ENCODE results near the gene CRIM1.

DNA sequence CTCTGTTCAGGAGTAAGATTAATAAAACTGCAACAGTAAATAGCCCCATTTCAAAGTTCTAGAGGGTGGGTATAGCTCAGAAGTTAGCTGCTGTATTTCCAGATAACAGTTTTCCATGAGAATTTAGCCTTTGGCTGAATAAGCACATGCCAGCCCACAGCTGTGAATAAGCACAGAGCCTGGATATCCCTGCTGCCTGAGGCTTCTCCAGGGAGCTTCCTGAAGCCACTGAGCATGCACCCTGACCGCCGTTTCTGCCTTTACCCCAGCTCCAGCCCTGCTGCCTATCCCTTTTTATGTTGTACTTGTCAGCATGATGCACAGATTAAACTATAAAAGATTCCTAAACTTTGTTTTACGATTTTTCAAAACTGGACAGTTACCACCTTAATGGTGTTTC is 157.1 kb downstream of the CRIM1 start:
- TF ChIP-seq CTCF (IDR thresholded peaks at IDR 0.05; ENCODE audit: borderline replicate concordance, extremely low read depth, low read length, poor library complexity, severe bottlenecking) (no peak), EZH2 (IDR thresholded peaks at IDR 0.05; ENCODE audit: borderline replicate concordance, low read depth, low read length, severe bottlenecking) (no peak)

All from DND-41 (cell line).